ENCODE data around the gene KCTD7. TPM values are rescaled to one million over a fixed set of nuclear protein-coding genes. Genes with fewer than 3 reads are reported as not detected.
A peak's percentile ranks its signal among the peaks of the same experiment; 100 is the strongest.
"Not testable (repeated sequence)": the region's sequence is repeated elsewhere in the genome, so short reads cannot be mapped to it uniquely, and the experiment has no call there.

The KCTD7 gene
- total RNA-seq, 2 donors from 2014 or later, result 9.2 to 11.3 TPM

- intact Hi-C loops (cut with DNase I); ATAC-seq; DNase-seq: not testable (repeated sequence)
Observed at GRCh38 chr7:66606540-66607291, 22.0 kb upstream of the KCTD7 start.

GRCh38 chr7:66609176-66609575 lies 19.5 kb upstream of the KCTD7 start:
- intact Hi-C loops (cut with DNase I), result no loop called here
- ATAC-seq (peak in 1 of 2 donors; percentile 57), DNase-seq (no peak)

DNA sequence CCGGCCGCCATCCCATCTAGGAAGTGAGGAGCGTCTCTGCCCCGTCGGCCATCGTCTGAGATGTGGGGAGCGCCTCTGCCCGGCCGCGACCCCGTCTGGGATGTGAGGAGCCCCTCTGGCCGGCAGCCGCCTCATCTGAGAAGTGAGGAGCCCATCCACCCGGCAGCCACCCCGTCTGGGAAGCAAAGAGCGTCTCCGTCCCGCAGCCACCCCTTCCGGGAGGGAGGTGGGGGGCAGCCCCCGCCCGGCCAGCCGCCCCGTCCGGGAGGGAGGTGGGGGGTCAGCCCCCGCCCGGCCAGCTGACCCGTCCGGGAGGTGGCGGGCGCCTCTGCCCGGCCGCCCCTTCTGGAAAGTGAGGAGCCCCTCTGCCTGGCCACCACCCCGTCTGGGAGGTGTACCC lies 14.1 kb upstream of the KCTD7 start:
- intact Hi-C loops (cut with DNase I); ATAC-seq; DNase-seq: not testable (repeated sequence)

DNA sequence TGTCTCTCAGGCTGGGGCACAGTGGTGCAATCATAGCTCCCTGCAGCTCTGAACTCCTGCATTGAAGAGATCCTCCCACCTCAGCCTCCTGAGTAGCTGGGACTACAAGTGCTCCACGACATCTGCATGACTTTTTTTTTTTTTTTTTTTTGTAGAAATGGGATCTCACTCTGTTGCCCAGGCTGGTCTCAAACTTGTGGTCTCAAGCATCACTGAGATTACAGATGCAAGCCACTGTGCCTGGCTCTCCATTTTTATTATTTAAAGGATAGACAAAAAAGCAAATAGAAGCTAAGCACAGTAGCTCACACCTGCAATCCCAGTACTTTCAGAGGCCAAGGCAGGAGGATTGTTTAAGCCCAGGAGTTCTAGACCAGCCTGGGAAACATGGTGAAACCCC lies 13.0 kb upstream of the KCTD7 start:
- intact Hi-C loops (cut with DNase I), result no loop called here
- ATAC-seq, result no peak
- DNase-seq, result no peak

- intact Hi-C loops (cut with DNase I), result no loop called here
- DNase-seq, result no peak
- no peak for ATAC-seq
Observed at GRCh38 chr7:66617295-66617694, 11.4 kb upstream of the KCTD7 start.

DNA sequence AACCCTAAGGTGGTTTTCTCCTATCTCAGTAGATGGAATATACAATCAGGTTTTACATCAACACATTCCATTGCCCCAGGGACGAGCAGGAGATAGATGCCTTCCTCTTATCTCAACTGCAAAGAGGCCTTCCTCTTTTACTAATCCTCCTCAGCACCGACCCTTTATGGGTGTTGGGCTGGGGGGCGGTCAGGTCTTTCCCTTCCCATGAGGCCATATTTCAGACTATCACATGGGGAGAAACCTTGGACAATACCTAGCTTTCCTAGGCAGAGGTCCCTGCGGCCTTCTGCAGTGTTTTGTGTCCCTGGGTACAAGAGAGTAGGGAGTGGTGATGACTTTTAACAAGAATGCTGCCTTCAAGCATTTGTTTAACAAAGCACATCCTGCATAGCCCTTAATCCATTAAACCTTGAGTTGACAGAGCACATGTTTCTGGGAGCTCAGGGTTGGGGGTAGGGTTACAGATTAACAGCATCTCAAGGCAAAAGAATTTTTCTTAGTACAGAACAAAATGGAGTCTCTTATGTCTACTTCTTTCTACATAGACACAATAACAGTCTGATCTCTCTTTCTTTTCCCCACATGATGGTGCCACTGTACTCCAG lies 9.2 kb upstream of the KCTD7 start:
- intact Hi-C loops (cut with DNase I); DNase-seq; ATAC-seq: not testable (repeated sequence)

DNA sequence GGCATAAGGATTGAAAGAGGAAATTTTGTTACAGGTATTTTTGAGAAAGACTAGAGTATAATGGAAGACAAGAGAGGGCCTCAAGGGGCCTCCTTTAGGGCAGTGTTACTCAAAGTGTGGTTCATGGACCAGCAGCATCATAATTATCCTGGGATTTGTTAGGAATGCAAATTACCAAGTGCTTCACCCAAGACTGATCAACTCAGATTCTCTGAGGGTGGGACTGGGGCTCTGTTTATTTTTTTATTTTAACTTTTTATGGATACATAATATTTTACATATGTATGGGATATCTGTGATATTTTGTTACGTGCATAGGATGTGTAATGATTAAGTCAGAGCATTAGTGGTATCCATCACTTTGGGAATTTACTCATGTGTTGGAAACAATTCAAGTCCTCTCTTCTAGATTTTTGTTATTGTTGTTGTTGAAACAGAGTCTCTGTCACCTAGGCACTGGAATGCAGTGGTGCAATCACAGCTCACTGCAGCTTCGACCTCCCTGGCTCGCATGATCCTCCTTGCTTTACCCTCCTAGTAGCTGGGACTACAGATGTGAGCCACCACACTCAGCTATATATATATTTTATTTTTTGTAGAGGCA lies 2.2 kb upstream of the KCTD7 start:
- intact Hi-C loops (cut with DNase I), result loop anchor here in 1 of 2 donors (5.0 kb wide), 1 partner anchor 34 kb away; no protein-coding TSS in a partner anchor
- DNase-seq, result no peak
- no peak for ATAC-seq

DNA sequence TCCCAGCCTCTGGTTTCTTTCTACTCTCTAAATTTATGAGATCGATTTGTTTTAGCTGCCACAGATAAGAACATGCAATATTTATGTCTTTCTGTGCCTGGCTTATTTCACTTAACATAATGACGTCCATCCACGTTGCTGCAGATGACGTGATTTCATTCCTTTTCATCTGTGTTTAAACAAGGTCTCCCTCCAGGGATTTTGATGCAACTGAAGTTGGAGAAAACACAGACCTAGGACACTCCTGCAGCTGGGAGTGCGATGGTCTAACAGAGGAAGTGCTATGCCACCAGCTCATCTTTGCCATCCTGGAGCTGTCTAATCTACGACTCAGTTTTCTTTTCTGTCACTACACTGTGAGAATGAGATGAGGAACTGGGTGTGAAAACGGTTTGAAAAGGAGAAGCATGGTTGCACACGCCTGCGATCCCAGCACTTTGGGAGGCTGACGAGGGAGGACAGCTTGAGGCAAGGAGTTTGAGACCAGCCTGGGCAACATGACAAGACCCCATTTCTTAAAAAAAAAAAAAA lies 1.5 kb upstream of the KCTD7 start:
- ATAC-seq, result no peak
- intact Hi-C loops (cut with DNase I), result loop anchor here in 1 of 2 donors (5.0 kb wide), 1 partner anchor 35 kb away; no protein-coding TSS in a partner anchor
- no peak for DNase-seq

DNA sequence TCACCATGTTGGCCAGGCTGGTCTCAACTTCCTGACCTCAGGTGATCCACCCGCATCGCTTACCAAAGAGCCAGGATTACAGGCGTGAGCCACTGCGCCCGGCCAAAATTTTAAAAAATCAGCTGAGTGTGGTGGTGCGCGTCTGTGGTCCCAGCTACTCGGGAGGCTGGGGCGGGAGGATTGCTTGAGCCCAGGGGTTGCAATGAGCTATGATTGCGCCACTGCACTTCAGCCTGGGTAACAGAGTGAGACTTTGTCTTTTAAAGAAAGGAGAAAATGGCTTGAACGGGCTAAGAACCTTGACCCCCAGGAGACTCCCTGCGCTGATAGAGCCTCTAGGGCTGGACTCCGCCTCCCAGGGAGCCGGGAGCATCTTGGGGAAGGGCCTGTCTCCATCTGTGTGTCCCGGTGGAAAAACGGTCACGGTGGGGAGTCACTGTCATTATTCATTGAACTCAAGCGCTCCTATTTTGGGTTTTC lies 760 bp upstream of the KCTD7 start:
- intact Hi-C loops (cut with DNase I), result loop anchor here in 1 of 2 donors (5.0 kb wide), 1 partner anchor 36 kb away; no protein-coding TSS in a partner anchor
- ATAC-seq (peak; percentile 6 to 33), DNase-seq (no peak)

DNA sequence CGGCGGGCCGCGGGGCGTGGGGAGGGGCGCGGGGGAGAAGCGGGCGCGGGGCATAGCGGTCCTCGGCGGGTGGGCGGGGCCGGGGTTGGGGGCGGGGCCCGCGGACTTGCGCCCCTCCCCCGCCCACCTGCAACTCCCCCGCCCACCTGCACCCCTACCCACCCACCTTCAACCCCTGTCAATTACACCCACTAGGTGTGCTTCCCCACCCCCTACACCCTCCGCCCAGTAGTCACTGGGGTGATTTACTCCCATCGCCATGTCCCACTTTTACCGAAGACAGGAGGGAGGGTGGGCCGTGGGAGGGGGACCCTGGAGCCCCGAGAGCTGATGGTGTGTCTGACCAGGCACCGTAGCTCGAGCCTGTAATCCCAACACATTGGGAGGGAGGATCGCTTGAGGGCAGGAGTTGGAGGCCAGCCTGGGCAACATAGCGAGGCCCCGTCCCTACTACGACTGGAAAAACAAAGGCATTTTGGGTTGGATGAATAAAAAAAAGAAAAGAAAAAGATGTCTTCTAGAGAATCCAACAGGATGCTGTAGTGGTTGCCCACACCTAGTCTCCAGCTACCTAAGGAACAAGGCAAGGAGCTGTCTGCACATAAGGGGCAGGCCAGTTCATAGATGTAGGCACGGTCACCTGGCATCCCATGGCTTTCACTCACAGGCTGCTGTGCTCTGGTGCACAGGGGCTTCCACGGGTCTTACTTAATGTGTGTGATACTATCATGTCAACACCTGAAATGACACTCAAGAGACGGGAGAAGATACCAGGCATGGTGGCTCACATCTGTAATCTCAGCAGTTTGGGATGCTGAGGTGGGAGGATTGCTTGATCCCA lies 761 bp downstream of the KCTD7 start:
- intact Hi-C loops (cut with DNase I), result loop anchor here in 1 of 2 donors (5.0 kb wide), 1 partner anchor 37 kb away; no protein-coding TSS in a partner anchor
- peak; percentile 36 for DNase-seq
- peak; percentile 31 to 42 for ATAC-seq

DNA sequence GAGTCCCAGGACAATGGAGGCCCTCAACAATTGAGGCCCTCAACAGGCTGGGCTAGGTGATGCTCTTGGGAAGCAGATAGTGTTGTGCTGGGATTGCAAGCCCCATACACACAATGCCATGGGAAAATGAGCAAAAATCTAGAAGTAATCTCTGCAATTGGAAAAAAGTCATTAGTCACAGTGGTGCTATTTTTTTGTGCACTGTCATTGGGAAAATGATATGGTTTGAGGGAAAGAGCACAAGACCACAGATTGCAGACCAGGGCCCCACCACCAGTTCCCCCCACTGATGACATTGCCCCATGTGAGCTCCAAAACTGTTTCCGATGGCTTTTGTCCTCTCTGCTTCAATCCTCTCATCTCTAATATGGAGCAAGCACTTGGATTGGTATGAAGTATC lies 1.9 kb downstream of the KCTD7 start:
- intact Hi-C loops (cut with DNase I), result no loop called here
- no peak for ATAC-seq
- no peak for DNase-seq

DNA sequence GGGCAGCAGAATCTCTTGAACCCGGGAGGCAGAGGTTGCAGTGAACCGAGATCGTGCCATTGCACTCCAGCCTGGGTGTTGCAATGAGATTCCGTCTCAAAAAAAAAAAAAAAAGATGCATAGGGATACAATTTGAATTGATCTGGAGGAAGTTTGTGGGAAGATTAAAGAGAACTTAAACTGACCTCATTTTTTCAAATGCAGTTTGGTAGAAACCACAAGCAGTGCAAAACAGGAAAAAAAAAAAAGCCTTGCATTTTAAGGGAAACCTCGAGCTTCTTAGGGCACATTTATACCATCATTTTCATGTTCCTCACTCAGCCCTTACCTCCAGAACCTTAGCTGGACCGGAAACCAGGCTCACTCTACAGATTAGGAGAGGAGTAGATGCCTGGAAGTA lies 2.8 kb downstream of the KCTD7 start:
- DNase-seq (no peak), ATAC-seq (no peak)
- intact Hi-C loops (cut with DNase I), result no loop called here

DNA sequence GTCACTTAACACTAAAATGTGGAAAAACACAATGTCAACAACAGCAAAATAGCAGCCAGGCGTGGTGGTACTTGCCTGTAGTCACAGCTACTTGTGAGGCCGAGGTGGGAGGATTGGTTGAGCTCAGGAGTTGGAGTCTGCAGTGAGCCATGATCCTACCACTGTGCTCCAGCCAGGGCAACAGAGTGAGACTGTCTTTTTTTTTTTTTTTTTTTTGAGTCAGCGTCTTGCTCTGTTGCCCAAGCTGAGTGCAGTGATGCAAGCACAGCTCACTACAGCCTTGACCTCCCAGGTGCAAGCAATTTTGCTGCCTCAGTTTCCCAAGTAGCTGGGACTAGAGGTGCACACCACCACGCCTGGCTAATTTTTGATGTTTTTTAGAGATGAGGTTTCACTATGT lies 6.1 kb downstream of the KCTD7 start:
- DNase-seq, result no peak
- intact Hi-C loops (cut with DNase I), result no loop called here
- no peak for ATAC-seq

GRCh38 chr7:66635322-66635981 lies 6.8 kb downstream of the KCTD7 start:
- ATAC-seq, result peak; percentile 16 to 18
- intact Hi-C loops (cut with DNase I); DNase-seq: not testable (repeated sequence)

- DNase-seq; intact Hi-C loops (cut with DNase I): not testable (repeated sequence)
- ATAC-seq, result peak; percentile 66 to 83
Observed at GRCh38 chr7:66635982-66636546, 7.4 kb downstream of the KCTD7 start.

GRCh38 chr7:66638309-66639099 lies 9.8 kb downstream of the KCTD7 start:
- intact Hi-C loops (cut with DNase I), result no loop called here
- no peak for DNase-seq
- ATAC-seq, result no peak

GRCh38 chr7:66639773-66640172 lies 11.1 kb downstream of the KCTD7 start:
- no peak for ATAC-seq
- DNase-seq, result no peak
- intact Hi-C loops (cut with DNase I), result no loop called here
